ENCODE results near the gene TUBB4B.

Gene TUBB4B

GRCh38 chr9:137226338-137227053, 14.6 kb upstream of the TUBB4B start:
- DNase-seq = no peak

DNA sequence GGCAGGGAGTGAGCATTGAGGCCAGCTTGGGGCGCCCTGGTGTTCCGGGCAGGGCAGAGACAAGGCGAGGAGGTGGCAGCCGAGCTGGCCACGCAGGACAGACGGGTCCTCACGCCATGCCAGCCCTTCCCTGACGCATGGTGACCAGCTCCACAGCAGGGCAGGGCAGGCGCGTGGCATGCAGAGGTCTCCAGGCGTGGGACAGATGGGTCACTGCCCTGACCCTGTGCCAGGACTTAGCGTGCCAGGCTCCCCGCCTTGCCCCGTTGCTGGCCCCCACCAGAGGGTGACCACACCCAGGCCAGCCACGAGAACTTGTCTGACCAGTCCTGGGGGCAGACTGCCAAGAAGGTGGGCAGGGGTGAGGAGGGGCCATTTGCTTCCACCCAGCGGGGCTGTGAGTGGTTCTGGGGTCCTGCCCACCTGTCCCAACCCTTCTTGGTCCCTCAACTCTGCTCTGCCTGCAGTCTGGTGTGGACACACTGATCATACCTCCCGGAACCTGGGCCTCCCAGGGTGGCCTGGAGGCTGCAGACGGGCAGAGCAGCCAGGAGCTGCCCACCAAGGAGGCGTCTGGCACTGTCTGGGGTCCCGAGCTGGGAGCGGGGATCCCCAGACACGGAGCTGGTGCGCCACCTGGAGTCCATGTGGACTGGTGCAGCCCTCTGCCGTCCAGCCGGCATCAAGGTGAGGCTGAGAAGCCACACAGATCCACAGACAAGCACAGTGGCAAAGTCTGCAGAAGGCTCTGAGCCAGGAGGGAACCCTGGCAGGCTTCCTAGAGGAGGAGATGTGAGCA, 13.8 kb upstream of the TUBB4B start, which contains the start of gene RNF224:
RNF224 (plus strand) TSS at position 449 of the 799 bp plus-strand sequence. CDS start 834 bp downstream, outside the sequence.
- peak; percentile 84 for DNase-seq

GRCh38 chr9:137227853-137228505, 13.1 kb upstream of the TUBB4B start:
- DNase-seq = no peak

DNA sequence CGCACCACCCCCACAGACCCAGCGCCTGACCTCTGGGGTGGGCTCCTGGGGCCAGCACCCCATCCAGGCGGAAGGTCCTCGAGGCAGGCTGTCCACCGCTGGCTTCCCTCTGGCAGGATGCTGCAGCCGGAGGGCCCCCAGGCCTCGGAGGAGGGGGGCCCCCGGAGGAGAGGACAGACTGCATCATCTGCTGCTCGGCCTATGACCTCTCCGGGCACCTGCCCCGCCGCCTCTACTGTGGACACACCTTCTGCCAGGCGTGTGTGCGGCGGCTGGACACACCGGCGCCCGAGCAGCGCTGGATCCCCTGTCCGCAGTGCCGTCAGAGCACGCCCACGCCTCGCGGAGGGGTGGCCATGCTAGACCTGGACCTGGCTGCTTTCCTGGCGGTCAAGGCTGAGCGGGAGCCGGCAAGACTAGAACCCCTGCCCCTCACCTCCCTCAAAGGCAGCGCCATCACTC, 12.6 kb upstream of the TUBB4B start:
- DNase-seq = no peak

- no peak for DNase-seq
Measured at GRCh38 chr9:137228968-137229896, 11.9 kb upstream of the TUBB4B start.

- DNase-seq = no peak
Measured at GRCh38 chr9:137229903-137230704, 11.0 kb upstream of the TUBB4B start.

DNA sequence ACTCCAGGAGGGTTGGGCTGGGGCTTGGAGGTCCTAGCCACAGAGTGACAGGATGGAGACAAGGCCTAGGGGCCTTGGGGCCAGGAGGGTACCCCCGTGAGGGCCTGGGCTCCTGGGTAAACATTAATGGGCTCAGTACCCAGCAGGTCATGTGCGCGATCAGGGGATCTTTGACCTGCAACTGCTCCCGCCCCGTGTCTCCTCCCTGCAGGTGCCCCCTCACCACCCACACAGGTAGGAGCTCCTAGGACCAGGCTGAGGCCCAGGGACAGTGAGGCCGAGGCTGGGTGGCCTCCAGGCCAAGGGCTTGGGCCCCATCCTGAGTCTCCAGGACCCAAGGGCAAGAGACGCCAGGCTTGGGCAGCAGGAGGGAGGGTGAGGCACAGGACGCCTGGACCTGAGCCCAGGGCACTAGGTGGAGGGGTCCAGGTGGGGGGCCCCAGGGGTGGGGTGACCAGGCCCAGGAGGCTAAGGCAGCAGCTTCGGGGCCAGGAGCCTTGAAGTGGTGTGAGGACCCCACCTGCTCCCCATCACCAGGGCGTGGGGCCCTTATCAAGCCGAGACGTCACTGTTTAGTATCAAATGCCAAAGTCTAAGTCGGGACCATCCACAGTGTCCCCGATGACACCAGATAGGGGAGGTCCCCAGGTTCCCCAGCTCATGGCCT, 10.2 kb upstream of the TUBB4B start, which contains the start of gene SLC34A3:
SLC34A3 (plus strand) TSS at position 197 of the 667 bp plus-strand sequence. CDS start 802 bp downstream, outside the sequence.
- DNase-seq = no peak

- DNase-seq = no peak
Measured at GRCh38 chr9:137231372-137232039, 9.6 kb upstream of the TUBB4B start.

DNA sequence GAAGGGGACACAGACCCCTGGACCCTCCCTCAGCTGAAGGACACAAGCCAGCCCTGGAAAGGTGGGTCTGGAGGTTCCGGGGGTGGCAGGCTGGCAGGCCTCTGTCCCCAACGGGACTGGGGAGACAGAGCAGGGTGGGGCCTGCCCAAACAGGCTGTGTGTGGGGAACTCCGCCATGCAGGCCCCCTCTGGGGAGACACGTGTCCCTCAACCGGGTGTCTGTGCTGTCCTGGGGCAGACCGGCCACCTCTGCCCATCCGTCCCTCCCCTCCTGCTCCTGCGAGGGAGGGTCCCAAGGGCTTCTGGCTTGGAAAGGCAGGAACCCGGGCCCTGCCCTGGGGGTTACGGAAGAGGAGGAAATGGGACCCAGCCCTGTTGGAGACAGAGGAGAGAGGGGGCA, 9.0 kb upstream of the TUBB4B start:
- DNase-seq = no peak

DNA sequence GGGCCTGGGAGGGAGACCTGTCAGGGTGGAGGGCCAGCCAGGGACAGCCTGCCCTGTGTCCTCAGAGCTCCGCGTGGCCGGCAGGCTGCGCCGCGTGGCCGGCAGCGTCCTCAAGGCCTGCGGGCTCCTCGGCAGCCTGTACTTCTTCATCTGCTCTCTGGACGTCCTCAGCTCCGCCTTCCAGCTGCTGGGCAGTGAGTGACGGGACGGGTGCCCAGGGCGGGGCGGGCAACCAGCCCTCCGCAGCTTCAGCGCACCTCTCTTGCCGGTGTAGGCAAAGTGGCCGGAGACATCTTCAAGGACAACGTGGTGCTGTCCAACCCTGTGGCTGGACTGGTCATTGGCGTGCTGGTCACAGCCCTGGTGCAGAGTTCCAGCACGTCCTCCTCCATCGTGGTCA, 8.6 kb upstream of the TUBB4B start:
- DNase-seq = no peak

GRCh38 chr9:137233143-137233980, 7.7 kb upstream of the TUBB4B start:
- DNase-seq = no peak

DNA sequence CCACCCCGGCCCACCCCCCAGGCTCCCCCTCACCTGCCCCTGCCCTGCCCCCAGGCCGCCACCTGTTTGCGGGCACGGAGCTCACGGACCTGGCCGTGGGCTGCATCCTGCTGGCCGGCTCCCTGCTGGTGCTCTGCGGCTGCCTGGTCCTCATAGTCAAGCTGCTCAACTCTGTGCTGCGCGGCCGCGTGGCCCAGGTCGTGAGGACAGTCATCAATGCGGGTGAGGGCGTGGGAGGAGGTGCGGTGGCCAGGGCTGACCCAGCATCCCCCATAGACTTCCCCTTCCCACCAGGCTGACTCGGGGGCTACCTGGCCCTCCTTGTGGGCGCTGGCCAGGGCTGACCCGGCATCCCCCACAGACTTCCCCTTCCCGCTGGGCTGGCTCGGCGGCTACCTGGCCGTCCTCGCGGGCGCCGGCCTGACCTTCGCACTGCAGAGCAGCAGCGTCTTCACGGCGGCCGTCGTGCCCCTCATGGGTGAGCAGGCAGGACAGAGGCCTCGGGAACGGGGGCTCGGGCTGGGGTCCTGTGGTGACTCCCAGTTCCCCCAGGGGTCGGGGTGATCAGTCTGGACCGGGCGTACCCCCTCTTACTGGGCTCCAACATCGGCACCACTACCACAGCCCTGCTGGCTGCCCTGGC, 6.9 kb upstream of the TUBB4B start:
- DNase-seq = no peak

DNA sequence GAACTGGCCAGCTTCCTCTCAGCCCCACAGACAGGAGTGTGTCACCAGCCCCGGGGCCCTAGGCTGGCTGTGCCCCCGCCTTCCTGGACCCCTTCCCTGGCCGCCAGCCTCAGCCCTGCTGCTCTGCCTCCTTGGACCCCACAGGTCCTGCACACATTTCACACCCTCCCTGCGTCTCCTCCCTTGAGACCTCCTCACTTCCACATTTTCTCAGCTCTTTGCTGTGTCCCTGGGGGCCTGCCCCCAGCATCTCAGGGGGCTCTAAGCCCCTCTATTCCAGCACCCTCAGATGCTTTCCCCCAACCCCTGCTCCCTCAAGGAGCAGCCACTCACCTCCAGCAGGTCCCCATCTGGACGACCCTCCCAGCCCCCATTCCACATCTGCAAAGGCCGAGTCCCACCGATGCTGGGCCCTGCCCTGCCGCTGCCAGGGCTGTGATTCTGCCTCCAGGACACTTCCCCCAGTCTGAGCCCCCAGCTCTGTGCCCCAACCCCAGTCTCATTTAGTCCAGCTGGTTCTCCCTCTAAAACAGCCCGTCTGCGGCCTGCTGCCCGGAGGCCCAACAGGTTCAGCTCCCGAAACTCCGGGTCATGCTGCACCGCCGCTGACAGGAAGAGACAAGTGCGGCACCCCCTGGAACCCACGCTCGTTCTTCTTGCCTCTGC, 6.2 kb upstream of the TUBB4B start:
- no peak for DNase-seq

GRCh38 chr9:137235424-137236237, 5.5 kb upstream of the TUBB4B start:
- no peak for DNase-seq

DNA sequence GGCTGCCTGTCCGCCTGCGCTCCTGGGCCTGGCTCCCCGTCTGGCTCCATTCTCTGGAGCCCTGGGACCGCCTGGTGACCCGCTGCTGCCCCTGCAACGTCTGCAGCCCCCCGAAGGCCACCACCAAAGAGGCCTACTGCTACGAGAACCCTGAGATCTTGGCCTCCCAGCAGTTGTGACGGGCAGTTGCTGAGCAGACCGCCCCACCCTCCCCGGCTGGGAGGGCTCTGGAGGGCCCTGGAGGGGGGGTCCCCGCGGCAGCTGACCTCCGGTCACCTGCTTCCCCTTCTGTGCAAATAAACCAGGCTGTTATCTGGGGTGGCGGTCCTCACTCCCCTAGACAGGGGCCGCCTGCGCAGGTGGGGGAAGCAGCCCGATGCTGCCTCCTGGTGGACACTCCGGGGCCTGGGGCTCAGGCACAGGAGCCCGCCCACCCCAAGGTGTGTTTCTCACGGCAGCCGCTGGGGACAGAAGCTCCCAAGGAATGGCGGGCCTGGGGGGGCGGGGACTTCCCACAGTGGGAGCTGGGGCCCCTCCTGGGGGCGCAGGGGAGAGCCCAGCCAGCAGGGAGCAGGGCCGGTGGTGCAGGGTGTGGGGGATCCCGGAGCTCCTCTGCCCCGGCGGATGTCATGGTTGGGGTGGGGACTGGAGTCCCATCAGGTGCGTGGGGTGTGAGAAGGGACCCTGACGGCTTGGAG, 4.7 kb upstream of the TUBB4B start:
- DNase-seq = peak; percentile 91

GRCh38 chr9:137236936-137237421, 4.1 kb upstream of the TUBB4B start:
- DNase-seq = no peak
